Measurements from ENCODE around the gene FAM180A. TPM values are rescaled to one million over a fixed set of nuclear protein-coding genes. Genes with fewer than 3 reads are reported as not detected.

The FAM180A gene
- total RNA-seq, 2 experiments from 2014 or later: not detected

DNA sequence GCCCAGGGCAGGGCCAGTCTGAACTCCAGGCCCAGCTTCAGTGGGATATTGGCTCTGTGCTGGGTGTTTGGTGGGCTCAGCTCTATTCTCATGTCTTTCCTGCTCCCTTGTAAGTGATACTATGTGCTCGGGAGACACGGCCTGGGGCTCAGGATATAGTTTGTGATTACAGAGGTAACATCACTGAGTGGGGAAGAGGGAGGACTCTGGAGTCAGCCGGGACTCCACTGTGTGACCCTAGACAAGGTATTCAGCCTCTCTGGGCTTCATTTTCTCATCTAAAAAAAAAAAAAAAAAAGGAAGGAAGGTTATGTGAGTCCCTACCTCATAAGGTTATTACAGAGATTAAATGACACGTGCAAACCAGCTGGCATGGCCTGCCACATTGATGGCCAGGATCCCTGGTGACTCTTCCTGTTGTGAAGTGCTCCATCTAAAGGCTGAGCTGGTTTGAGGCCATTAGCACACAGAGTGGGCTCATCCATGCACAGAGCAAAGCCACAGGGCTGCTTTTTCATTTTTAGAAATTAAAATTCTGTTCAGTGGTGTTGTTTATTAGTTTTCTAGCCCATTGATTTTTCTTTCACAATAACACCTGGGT, 36.3 kb downstream of the FAM180A start:
- no peaks in the 10 kb centered on the region for H3K27me3 Mint-ChIP-seq
- no peak overlapping the region for H3K4me3 Mint-ChIP-seq
- H3K36me3 Mint-ChIP-seq (ENCODE audit: low read depth): no peaks in the 10 kb centered on the region
- ChIA-PET CTCF (interaction anchor here (1.3 kb wide), 1 partner anchor 51 kb away, joined by 3 read pairs; no protein-coding TSS in a partner anchor), POLR2A (no interaction called here)
- H3K9me3 Mint-ChIP-seq: no peaks in the 10 kb centered on the region
- no peaks in the 10 kb centered on the region for H3K4me1 Mint-ChIP-seq
- no peak for DNase-seq
- no peak overlapping the region for H3K27ac Mint-ChIP-seq

DNA sequence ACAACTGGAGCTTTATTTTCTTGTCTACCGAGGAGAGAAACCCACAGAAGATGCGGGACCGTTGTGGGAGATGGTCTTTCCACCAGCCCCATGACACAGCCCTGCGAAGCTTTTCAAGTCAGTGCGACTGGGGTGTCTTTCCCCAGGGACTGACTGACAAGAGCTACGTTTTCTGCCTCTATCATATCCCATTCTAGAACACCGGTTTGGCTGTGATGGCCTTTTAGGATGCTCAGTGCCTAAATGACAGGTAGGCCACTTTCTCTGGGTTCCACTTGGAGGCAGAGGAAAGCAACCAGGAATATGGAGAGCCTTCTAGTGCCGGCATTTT, 37.5 kb downstream of the FAM180A start:
- DNase-seq: no peak
- no peaks in the 10 kb centered on the region for H3K9me3 Mint-ChIP-seq
- H3K4me1 Mint-ChIP-seq: no peaks in the 10 kb centered on the region
- CTCF ChIA-PET: interaction anchor here (0.8 to 1.7 kb wide), 3 partner anchors 15 to 50 kb away, joined by 3 to 4 read pairs (median 3); no protein-coding TSS in a partner anchor
- POLR2A ChIA-PET: no interaction called here
- no peaks in the 10 kb centered on the region for H3K27me3 Mint-ChIP-seq
- no peaks in the 10 kb centered on the region for H3K36me3 Mint-ChIP-seq (ENCODE audit: low read depth)
- no peak overlapping the region for H3K4me3 Mint-ChIP-seq
- no peak overlapping the region for H3K27ac Mint-ChIP-seq

GRCh38 chr7:135710417-135711138, 38.0 kb downstream of the FAM180A start:
- H3K27me3 Mint-ChIP-seq: no peaks in the 10 kb centered on the region
- POLR2A ChIA-PET: no interaction called here
- CTCF ChIA-PET: interaction anchor here (0.8 to 1.7 kb wide), 3 partner anchors 15 to 49 kb away, joined by 3 to 4 read pairs (median 3); no protein-coding TSS in a partner anchor

GRCh38 chr7:135709508-135709907, 39.1 kb downstream of the FAM180A start:
- CTCF ChIA-PET: no interaction called here
- no peaks in the 10 kb centered on the region for H3K27me3 Mint-ChIP-seq

More at GRCh38 chr7:135710417-135711138, 38.0 kb downstream of the FAM180A start:
- Mint-ChIP-seq H3K27ac (no peak overlapping the region), H3K9me3 (no peaks in the 10 kb centered on the region), H3K36me3 (ENCODE audit: low read depth) (no peaks in the 10 kb centered on the region), H3K4me3 (no peak overlapping the region), H3K4me1 (no peaks in the 10 kb centered on the region)
- peak; percentile 6 for DNase-seq

GRCh38 chr7:135708041-135708440, 40.6 kb downstream of the FAM180A start:
- Mint-ChIP-seq H3K36me3 (ENCODE audit: low read depth) (no peaks in the 10 kb centered on the region), H3K27me3 (no peaks in the 10 kb centered on the region), H3K4me1 (no peaks in the 10 kb centered on the region), H3K4me3 (no peak overlapping the region), H3K27ac (no peak overlapping the region), H3K9me3 (no peaks in the 10 kb centered on the region)
- ChIA-PET POLR2A (no interaction called here), CTCF (interaction anchor here (1.1 kb wide), 1 partner anchor 34 kb away, joined by 3 read pairs; no protein-coding TSS in a partner anchor)
- DNase-seq: no peak

More at GRCh38 chr7:135709508-135709907, 39.1 kb downstream of the FAM180A start:
- Mint-ChIP-seq H3K4me1 (no peaks in the 10 kb centered on the region), H3K4me3 (no peak overlapping the region), H3K9me3 (no peaks in the 10 kb centered on the region), H3K36me3 (ENCODE audit: low read depth) (no peaks in the 10 kb centered on the region), H3K27ac (no peak overlapping the region)
- DNase-seq: no peak
- POLR2A ChIA-PET: no interaction called here

GRCh38 chr7:135707570-135707966, 41.0 kb downstream of the FAM180A start:
- H3K27ac Mint-ChIP-seq: no peak overlapping the region
- no peaks in the 10 kb centered on the region for H3K4me1 Mint-ChIP-seq
- H3K36me3 Mint-ChIP-seq (ENCODE audit: low read depth): no peaks in the 10 kb centered on the region
- ChIA-PET POLR2A (no interaction called here), CTCF (interaction anchor here (0.5 to 1.1 kb wide), 2 partner anchors 34 to 263 kb away, joined by 3 read pairs; no protein-coding TSS in a partner anchor)
- no peak overlapping the region for H3K4me3 Mint-ChIP-seq
- H3K9me3 Mint-ChIP-seq: no peaks in the 10 kb centered on the region
- no peaks in the 10 kb centered on the region for H3K27me3 Mint-ChIP-seq
- no peak for DNase-seq

- CTCF ChIA-PET: interaction anchor here (0.5 to 1.1 kb wide), 5 partner anchors 33 to 263 kb away, joined by 3 to 4 read pairs (median 3); no protein-coding TSS in a partner anchor
Measured at GRCh38 chr7:135706858-135707569, 41.6 kb downstream of the FAM180A start.

DNA sequence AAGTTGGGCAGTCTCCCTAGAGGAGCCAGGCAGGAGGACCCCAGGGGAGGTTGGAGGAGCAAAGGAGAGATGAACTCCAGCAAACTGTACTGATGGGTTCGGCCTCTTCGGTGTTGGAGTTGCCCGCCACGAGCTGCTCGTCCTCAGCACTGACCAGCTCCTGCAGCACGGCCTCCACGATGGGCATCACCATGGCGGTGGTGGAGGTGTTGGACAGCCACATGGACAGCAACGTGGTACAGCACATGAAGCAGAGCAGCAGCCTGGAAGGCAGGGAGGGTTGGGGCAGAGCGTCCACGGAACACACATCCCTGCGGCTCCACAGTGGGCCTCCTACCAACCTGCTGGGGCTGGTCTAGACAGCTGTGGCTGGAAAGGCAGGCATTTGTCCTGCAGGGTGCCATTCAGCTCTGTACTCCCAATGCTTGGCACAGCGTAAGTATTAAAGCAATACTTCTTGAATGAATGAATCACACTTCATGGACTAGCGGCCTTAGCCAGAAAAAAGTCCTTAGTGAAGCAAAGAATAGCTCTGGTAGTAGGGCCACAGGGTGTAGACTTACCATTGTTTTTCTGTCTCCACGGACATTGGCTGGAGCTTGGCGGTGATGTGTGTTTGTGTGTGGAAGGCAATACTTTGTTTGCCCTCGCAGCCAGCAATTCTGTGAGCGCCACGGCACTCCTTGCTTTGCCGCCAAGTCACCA, 42.4 kb downstream of the FAM180A start:
- ChIA-PET CTCF (interaction anchor here (0.9 to 1.7 kb wide), 3 partner anchors 16 to 79 kb away, joined by 3 to 4 read pairs (median 3); no protein-coding TSS in a partner anchor), POLR2A (no interaction called here)
- H3K4me3 Mint-ChIP-seq: no peak overlapping the region
- no peaks in the 10 kb centered on the region for H3K4me1 Mint-ChIP-seq
- H3K27me3 Mint-ChIP-seq: no peaks in the 10 kb centered on the region
- DNase-seq: no peak
- no peaks in the 10 kb centered on the region for H3K36me3 Mint-ChIP-seq (ENCODE audit: low read depth)
- no peaks in the 10 kb centered on the region for H3K9me3 Mint-ChIP-seq
- H3K27ac Mint-ChIP-seq: no peak overlapping the region

More at GRCh38 chr7:135706858-135707569, 41.6 kb downstream of the FAM180A start:
- Mint-ChIP-seq H3K4me3 (no peak overlapping the region), H3K9me3 (no peaks in the 10 kb centered on the region), H3K36me3 (ENCODE audit: low read depth) (no peaks in the 10 kb centered on the region), H3K27ac (no peak overlapping the region), H3K4me1 (no peaks in the 10 kb centered on the region), H3K27me3 (no peaks in the 10 kb centered on the region)
- POLR2A ChIA-PET: no interaction called here
- no peak for DNase-seq

GRCh38 chr7:135704698-135705097, 43.9 kb downstream of the FAM180A start:
- POLR2A ChIA-PET: no interaction called here
- H3K9me3 Mint-ChIP-seq: no peaks in the 10 kb centered on the region
- CTCF ChIA-PET: interaction anchor here (1.7 kb wide), 1 partner anchor 14 kb away, joined by 3 read pairs; no protein-coding TSS in a partner anchor
- H3K36me3 Mint-ChIP-seq (ENCODE audit: low read depth): no peaks in the 10 kb centered on the region
- no peak for DNase-seq
- no peak overlapping the region for H3K27ac Mint-ChIP-seq
- H3K4me3 Mint-ChIP-seq: no peak overlapping the region
- no peaks in the 10 kb centered on the region for H3K4me1 Mint-ChIP-seq
- H3K27me3 Mint-ChIP-seq: no peaks in the 10 kb centered on the region

DNA sequence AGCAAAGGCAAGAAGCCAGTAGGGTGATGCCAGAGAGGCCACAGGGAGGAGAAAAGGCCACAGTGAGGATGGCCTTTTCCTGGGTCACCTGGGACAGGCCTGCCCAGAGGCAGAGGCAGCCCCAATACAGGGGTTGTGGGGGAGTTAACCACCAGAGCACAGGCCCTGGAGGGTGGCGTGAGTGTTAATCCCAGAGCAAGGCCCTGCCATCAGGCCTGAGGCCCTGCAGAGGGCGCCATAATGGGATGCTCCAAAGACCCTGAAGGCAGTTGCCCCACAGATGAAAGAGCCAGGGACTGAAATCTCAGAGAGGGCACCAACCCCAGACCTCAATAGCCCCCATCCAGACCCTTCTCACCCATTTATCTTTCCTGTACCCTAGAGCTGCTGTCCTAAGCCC, 44.5 kb downstream of the FAM180A start:
- DNase-seq: no peak
- Mint-ChIP-seq H3K36me3 (ENCODE audit: low read depth) (no peaks in the 10 kb centered on the region), H3K4me1 (no peaks in the 10 kb centered on the region), H3K27ac (no peak overlapping the region), H3K27me3 (no peaks in the 10 kb centered on the region), H3K9me3 (no peaks in the 10 kb centered on the region), H3K4me3 (no peak overlapping the region)
- POLR2A ChIA-PET: no interaction called here
- CTCF ChIA-PET: interaction anchor here (1.7 kb wide), 1 partner anchor 14 kb away, joined by 3 read pairs; no protein-coding TSS in a partner anchor

DNA sequence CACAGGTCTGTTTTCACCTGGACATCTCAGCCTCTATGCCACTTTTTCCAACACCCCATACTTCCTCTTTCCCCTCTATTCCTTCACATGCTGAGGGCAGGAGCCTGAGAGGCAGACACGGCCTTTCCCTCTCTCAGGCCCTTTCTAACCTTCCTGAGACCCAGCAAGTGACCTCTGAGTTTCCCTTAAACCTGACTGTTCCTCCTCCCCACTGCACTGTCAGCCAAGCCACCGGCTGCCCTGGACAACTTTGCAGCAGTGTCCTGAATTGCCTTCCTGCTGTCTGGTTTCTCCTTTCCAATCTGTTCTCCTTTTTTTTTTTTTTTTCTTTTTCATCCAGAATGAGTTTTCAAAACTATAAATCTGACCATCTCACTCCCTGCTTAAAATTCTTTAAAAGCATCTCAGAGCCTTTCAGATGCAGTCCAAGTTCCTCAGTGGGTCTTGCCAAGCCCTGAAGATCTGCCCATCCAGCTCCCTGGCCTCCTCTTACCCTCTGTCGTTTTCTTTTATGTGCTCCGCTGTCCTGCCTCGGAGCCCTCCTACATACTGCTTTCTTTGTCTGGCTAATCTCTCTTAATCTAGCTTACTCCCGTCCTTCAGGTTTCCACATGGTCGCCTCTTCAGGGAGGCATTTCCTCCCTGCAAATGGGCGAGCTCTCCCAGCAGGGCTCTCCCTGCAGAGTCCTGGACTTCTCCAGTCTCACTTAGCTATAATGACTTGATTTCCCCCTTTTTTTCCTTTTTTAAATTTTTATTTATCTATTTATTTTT, 51.1 kb downstream of the FAM180A start:
- Mint-ChIP-seq H3K27ac (no peak overlapping the region), H3K36me3 (ENCODE audit: low read depth) (no peaks in the 10 kb centered on the region), H3K4me1 (no peaks in the 10 kb centered on the region), H3K27me3 (no peaks in the 10 kb centered on the region), H3K4me3 (no peak overlapping the region), H3K9me3 (no peaks in the 10 kb centered on the region)
- DNase-seq: no peak
- POLR2A ChIA-PET: no interaction called here
- CTCF ChIA-PET: no interaction called here

GRCh38 chr7:135693558-135693957, 55.1 kb downstream of the FAM180A start:
- Mint-ChIP-seq H3K36me3 (ENCODE audit: low read depth) (no peaks in the 10 kb centered on the region), H3K9me3 (no peaks in the 10 kb centered on the region), H3K4me3 (no peak overlapping the region), H3K27me3 (no peaks in the 10 kb centered on the region), H3K4me1 (no peaks in the 10 kb centered on the region), H3K27ac (no peak overlapping the region)
- no peak for DNase-seq
- ChIA-PET POLR2A (no interaction called here), CTCF (no interaction called here)

Measured in activated CD4-positive, alpha-beta T cell treated with anti-CD3 and anti-CD28 coated beads, Interleukin-2, amount 10 ng/mL, durations not matched to agents 7 days and 5 days (primary cell).